ENCODE results near the gene PTCH1. TPM values are rescaled to one million over a fixed set of nuclear protein-coding genes. Genes with fewer than 3 reads are reported as not detected.
A peak's percentile ranks its signal among the peaks of the same experiment; 100 is the strongest.

The PTCH1 gene
- total RNA-seq, 1 donor from 2014 or later: 14.2 TPM

DNA sequence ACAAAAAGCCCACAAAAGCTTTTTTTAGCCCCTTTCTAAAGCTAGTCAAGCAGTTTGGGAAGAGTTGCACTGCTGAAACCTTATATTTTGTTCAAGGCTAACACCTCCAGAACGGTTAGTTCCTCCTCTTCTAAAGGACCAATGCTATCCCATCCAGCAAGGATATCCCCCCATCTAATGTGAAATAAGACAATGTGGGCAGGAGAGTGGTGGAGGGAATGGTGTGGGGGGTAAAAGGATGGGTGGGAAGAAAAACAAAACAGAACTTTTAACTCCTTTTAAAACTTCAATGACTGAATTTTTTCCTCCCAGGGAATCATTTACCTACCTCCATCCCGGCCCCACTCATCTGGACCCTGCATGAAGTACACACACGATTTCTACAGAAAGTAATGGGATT lies 21.2 kb downstream of the PTCH1 start:
- TF ChIP-seq, protein P1, sequence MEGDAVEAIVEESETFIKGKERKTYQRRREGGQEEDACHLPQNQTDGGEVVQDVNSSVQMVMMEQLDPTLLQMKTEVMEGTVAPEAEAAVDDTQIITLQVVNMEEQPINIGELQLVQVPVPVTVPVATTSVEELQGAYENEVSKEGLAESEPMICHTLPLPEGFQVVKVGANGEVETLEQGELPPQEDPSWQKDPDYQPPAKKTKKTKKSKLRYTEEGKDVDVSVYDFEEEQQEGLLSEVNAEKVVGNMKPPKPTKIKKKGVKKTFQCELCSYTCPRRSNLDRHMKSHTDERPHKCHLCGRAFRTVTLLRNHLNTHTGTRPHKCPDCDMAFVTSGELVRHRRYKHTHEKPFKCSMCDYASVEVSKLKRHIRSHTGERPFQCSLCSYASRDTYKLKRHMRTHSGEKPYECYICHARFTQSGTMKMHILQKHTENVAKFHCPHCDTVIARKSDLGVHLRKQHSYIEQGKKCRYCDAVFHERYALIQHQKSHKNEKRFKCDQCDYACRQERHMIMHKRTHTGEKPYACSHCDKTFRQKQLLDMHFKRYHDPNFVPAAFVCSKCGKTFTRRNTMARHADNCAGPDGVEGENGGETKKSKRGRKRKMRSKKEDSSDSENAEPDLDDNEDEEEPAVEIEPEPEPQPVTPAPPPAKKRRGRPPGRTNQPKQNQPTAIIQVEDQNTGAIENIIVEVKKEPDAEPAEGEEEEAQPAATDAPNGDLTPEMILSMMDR (IDR thresholded peaks at IDR 0.05): no peak
- no peak for TF ChIP-seq POLR2AphosphoS5 (IDR thresholded peaks at IDR 0.05; ENCODE audit: insufficient read depth in 1 of 2, low read depth in 1 of 2)
- no peak for TF ChIP-seq POLR2A (IDR thresholded peaks at IDR 0.05)
- peaks cover 51% of the 10 kb centered on the region for H3K4me1 ChIP-seq
- no peak overlapping the region for H3K4me3 ChIP-seq
- DNase-seq (ENCODE audit: extremely low spot score in 2 of 2): no peak
- intact Hi-C loops (cut with DNase I): no loop called here
- H3K9me3 ChIP-seq: no peaks in the 10 kb centered on the region
- H3K36me3 ChIP-seq: no peaks in the 10 kb centered on the region
- H3K27me3 ChIP-seq: no peaks in the 10 kb centered on the region
- H3K27ac ChIP-seq: no peak overlapping the region

DNA sequence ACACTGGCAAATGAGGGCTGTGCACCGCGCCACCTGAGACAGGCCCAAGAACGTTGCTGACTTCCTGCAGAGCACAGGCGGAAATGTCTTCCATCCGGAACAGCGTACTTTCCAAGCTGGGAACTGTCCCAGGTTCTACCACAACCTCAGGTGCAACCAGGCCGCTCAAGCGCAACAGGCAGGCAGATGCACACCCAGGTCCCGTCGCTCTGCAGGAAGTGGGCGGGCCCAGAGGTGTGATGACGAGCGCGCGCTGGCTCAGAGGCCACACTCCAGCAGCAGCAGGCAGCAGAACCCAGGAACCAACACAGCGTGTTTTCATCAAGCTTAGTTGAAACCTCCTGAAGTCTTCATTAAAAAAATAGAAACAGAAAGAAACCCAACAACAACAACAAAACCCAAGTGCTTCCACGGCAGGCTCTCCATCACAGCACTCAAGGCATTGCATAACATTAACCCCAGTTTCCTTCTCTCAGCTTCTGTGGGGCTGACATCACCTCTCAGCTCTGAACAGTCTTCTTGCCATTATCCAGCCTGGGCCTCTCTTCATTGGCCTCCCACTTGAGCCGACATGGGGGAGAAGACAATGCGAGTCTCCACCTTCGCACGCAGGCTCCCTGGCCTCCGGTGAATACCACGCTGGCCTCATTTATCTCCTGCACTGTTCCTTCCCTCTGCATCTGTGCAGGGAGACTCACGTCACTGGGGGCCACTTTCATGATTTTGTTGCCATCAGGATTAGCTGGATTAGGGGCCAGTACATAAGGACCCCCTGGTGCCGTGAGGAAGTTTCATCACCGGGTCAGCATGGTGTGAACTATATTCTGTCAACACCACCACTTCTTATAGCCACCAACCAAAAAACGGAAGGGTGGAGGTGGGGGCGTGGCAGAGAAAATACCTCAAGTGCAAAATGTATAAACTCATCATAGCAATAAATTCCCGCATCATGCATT lies 22.1 kb downstream of the PTCH1 start:
- TF ChIP-seq POLR2A (IDR thresholded peaks at IDR 0.05) (no peak), POLR2AphosphoS5 (IDR thresholded peaks at IDR 0.05; ENCODE audit: insufficient read depth in 1 of 2, low read depth in 1 of 2) (peak; percentile 31 to 41)
- TF ChIP-seq, protein P1 (IDR thresholded peaks at IDR 0.05): no peak
- H3K4me1 ChIP-seq: peaks cover 42% of the 10 kb centered on the region
- no peaks in the 10 kb centered on the region for H3K27me3 ChIP-seq
- H3K9me3 ChIP-seq: no peaks in the 10 kb centered on the region
- DNase-seq (ENCODE audit: extremely low spot score in 2 of 2): no peak
- H3K36me3 ChIP-seq: no peaks in the 10 kb centered on the region
- H3K27ac ChIP-seq: no peak overlapping the region
- intact Hi-C loops (cut with DNase I): no loop called here
- no peak overlapping the region for H3K4me3 ChIP-seq

DNA sequence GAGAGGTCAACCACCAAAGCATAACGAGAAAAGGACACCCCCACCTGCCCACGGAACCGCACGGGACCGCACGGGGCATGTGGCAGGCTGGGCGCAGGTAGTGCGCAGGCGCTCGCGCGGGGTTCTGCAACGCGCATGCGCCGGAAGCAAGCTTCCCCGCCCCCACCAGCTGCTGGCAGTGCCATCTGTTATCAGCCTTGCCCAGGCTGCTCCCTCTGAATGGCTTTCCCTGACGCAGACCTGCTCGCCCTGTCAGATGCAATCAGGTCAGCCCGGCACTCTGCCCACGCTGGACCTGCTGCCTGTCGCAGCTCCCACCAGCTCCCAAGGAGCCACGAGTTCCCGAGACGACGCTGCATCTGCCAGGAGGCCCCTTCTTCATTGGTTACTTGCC lies 22.8 kb downstream of the PTCH1 start:
- H3K36me3 ChIP-seq: no peaks in the 10 kb centered on the region
- DNase-seq (ENCODE audit: extremely low spot score in 2 of 2): no peak
- H3K27ac ChIP-seq: no peak overlapping the region
- intact Hi-C loops (cut with DNase I): no loop called here
- H3K4me3 ChIP-seq: no peak overlapping the region
- H3K27me3 ChIP-seq: no peaks in the 10 kb centered on the region
- TF ChIP-seq POLR2AphosphoS5 (IDR thresholded peaks at IDR 0.05; ENCODE audit: insufficient read depth in 1 of 2, low read depth in 1 of 2): no peak
- TF ChIP-seq POLR2A (IDR thresholded peaks at IDR 0.05): no peak
- TF ChIP-seq, protein P1 (IDR thresholded peaks at IDR 0.05): no peak
- H3K4me1 ChIP-seq: peaks cover 37% of the 10 kb centered on the region
- no peaks in the 10 kb centered on the region for H3K9me3 ChIP-seq

DNA sequence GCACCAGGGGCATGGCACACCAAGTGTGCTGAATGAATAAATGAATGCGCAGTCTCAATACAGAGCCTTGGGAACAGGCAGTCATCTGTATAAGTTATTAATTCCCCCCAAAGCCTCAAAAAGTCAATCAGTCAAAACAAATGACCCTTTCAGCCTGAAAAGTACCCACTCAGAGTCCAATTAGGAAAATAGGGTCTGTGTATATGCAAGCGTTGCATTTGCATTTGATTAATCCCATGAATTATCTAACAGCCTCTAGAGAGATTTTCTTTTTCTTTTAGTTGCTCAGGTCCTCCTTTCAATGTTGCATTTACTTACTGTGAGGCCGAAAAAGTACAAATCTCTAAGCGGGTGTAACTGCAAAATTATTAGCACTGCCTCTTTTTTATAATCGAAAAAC lies 23.4 kb downstream of the PTCH1 start:
- intact Hi-C loops (cut with DNase I): no loop called here
- Histone ChIP-seq H3K9me3 (no peaks in the 10 kb centered on the region), H3K36me3 (no peaks in the 10 kb centered on the region), H3K4me3 (no peak overlapping the region), H3K27me3 (no peaks in the 10 kb centered on the region), H3K4me1 (peaks cover 32% of the 10 kb centered on the region), H3K27ac (no peak overlapping the region)
- TF ChIP-seq, protein P1 (IDR thresholded peaks at IDR 0.05): no peak
- no peak for TF ChIP-seq POLR2AphosphoS5 (IDR thresholded peaks at IDR 0.05; ENCODE audit: insufficient read depth in 1 of 2, low read depth in 1 of 2)
- no peak for TF ChIP-seq POLR2A (IDR thresholded peaks at IDR 0.05)
- no peak for DNase-seq (ENCODE audit: extremely low spot score in 2 of 2)
